Mammary epithelial cell (primary cell): ENCODE results near the gene YTHDC2.

Source experiments
- CTCF ChIP-seq, 2 donors: IDR thresholded peaks in 1 of 2; conservative IDR thresholded peaks in 1 of 2; 2 replicates each; pipeline ENCODE4 v1.5.1; 2011 to 2012; ENCODE audit warnings: inconsistent platforms in 2 of 2, low read length in 2 of 2, mild to moderate bottlenecking in 2 of 2, control low read depth in 1 of 2, low read depth in 1 of 2; ENCODE audit not compliant: insufficient read depth in 1 of 2; ENCODE audit errors: extremely low read depth in 1 of 2
- EZH2 ChIP-seq: IDR thresholded peaks from 2 replicates; pipeline ENCODE4 v1.6.1; 2012; ENCODE audit warnings: low read length, inconsistent platforms, borderline replicate concordance

GRCh38 chr5:113606298-113607134 is 93.0 kb downstream of the YTHDC2 start:
- TF ChIP-seq CTCF (conservative IDR thresholded peaks at IDR 0.05 in 1 of 2, IDR thresholded peaks at IDR 0.05 in 1 of 2; ENCODE audit: extremely low read depth in 1 of 2, insufficient read depth in 1 of 2, low read depth in 1 of 2, low read length in 2 of 2) (peak; percentile 70 to 80), EZH2 (no peak)
